SK-N-MC (cell line): ENCODE results near the gene PRR15.

ENCODE experiments used
- EZH2 ChIP-seq: fragments of 200-600 bp; sonication (generic); IDR thresholded peaks from one replicate; pipeline ENCODE4 v1.6.1; 2017; ENCODE audit warnings: antibody characterized with exemption
- FOXP2 ChIP-seq: optimal IDR thresholded peaks from 2 replicates; pipeline ENCODE3; 2011; ENCODE audit warnings: mild to moderate bottlenecking, moderate library complexity; ENCODE audit not compliant: insufficient read depth; ENCODE audit errors: extremely low read length, control extremely low read depth
- POLR2AphosphoS5 ChIP-seq: IDR thresholded peaks from 2 replicates; pipeline ENCODE4 v1.6.1; 2012; ENCODE audit warnings: mild to moderate bottlenecking, low read depth, low read length, borderline replicate concordance

DNA sequence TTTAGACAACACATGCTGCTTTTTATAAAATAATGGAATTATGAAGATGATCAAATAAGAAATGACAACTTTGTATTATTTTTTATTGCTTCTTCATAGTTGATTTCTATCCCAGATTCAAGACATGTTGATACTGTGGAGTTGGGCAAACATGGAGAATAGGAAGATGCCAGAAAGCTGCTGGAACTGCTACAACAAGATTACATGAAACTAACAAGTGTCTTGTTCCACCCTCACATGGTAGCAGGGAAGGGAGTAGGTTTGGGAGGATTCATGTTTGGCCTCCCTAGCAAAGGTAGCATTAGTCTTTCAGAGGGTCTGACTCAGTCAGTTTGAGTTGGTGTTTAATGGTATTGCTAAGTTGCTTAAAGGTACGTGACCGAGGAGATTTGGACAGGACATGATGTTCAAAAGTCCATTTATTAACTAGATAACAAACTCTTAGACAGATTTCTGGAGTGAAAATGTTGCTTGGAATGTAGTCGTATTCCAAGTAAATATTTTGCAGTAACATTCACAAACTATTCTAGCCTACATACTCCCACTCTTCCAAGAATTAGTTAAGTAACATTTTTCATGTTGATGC, 33.1 kb downstream of the PRR15 start:
- TF ChIP-seq POLR2AphosphoS5 (no peak), EZH2 (no peak), FOXP2 (no peak)
